ENCODE results near the gene NPC1L1.

Gene NPC1L1, protein sequence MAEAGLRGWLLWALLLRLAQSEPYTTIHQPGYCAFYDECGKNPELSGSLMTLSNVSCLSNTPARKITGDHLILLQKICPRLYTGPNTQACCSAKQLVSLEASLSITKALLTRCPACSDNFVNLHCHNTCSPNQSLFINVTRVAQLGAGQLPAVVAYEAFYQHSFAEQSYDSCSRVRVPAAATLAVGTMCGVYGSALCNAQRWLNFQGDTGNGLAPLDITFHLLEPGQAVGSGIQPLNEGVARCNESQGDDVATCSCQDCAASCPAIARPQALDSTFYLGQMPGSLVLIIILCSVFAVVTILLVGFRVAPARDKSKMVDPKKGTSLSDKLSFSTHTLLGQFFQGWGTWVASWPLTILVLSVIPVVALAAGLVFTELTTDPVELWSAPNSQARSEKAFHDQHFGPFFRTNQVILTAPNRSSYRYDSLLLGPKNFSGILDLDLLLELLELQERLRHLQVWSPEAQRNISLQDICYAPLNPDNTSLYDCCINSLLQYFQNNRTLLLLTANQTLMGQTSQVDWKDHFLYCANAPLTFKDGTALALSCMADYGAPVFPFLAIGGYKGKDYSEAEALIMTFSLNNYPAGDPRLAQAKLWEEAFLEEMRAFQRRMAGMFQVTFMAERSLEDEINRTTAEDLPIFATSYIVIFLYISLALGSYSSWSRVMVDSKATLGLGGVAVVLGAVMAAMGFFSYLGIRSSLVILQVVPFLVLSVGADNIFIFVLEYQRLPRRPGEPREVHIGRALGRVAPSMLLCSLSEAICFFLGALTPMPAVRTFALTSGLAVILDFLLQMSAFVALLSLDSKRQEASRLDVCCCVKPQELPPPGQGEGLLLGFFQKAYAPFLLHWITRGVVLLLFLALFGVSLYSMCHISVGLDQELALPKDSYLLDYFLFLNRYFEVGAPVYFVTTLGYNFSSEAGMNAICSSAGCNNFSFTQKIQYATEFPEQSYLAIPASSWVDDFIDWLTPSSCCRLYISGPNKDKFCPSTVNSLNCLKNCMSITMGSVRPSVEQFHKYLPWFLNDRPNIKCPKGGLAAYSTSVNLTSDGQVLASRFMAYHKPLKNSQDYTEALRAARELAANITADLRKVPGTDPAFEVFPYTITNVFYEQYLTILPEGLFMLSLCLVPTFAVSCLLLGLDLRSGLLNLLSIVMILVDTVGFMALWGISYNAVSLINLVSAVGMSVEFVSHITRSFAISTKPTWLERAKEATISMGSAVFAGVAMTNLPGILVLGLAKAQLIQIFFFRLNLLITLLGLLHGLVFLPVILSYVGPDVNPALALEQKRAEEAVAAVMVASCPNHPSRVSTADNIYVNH (N-terminal part only)

DNA sequence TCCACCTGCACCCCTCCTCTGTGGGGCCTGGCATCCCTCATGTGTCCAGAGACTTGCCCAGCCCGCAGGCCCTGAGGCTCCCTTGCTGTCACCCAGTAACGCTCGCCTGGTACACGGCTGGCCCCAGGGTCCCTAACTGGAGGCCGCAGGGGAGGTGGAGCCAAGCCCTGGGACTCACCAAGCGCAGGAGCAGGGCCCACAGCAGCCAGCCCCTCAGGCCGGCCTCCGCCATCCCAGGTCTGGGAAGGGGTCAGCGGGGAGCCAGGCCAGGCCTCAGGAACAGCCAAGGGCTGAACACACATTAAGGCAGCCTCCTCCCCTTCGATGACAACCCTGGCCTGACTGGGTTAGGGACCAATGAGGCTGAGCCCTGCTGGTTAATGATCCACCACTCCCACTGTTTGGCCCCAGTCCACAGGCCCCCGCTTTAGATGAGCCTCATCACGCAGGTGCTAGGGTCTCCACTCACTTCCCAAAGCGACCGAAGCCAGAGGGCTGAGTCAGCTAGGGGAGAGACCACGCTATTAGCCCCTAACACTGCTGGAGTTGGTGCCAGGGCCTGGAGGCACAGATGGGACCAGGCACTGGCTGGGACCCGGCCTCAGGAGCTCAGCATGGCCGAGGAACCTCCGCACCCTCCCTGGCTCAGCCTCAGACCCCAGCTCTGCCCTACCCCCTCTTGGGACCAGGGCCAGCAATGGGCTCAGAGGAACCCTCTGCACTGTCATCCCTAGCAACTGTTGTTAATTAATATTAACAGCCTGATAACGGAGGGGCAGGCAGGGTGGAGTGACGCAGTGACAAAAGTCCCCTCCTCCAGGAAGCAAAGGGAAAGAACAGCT is at the start of gene NPC1L1:
NPC1L1 (minus strand) TSS at position 303 of the 842 bp plus-strand sequence; CDS start at position 232, 71 bp downstream.
- no peak within 1 kb of the TSS for H3K4me3 ChIP-seq (ENCODE audit: low read depth, low read length)
- no peak for DNase-seq (ENCODE audit: low read depth)

DNA sequence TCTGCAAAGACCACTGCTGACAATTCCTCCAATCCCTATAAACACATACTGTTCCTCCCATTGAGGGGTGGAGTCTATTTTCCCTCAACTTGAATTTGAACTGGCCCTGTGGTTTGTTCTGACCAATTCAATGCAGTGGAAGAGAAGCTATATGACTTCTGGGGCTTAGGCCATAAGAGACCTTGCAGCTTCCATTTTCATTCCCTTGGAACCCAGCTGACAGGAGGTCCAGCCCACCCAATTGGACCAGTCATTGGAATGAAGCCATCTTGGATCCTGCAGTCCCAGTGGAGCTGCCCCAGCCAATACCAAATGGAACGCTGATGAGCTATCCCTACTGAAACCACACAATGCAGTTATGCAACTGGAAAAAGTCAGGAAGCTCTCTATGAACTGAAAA is 49.8 kb upstream of the NPC1L1 start:
- H3K4me3 ChIP-seq (ENCODE audit: low read depth, low read length) = no peak overlapping the region
- DNase-seq (ENCODE audit: low read depth) = no peak

DNA sequence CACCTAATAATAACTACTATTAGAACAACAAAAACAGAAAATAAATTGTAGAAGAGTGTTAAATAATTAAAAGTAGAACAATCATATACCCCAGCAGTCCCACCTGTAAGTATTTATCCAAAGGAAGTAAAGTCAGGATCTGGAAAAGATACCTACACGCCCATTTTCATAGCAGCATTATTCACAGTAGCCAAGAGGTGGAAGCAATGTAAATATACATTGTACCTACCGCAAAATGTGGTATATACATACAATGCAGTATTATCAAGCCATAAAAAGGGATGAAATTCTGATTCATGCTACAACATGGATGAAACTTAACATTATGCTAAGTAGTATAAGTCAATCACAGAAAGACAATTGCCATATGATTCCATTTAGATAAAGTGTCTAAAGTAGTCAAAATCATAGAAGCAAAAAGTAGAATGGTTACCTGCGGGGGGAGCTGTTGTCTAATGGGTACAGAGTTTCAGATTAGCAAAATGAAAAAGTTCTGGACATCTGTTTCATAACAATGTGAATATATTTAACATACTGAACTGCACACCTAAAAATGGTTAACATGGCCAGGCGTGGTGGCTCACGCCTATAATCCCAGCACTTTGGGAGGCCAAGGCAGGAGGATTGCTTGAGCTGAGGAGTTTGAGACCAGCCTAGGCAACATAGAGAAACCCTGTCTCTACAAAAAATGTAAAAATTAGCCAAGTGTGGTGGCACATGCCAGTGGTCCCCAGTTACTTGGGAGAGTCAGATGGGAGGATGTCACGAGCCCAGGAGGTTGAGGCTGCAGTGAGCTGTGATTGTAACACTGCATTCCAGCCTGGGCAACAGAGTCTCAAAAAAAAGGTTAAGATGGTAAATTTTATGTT is 46.9 kb upstream of the NPC1L1 start:
- H3K4me3 ChIP-seq (ENCODE audit: low read depth, low read length) = no peak overlapping the region
- DNase-seq (ENCODE audit: low read depth) = peak; percentile 16

DNA sequence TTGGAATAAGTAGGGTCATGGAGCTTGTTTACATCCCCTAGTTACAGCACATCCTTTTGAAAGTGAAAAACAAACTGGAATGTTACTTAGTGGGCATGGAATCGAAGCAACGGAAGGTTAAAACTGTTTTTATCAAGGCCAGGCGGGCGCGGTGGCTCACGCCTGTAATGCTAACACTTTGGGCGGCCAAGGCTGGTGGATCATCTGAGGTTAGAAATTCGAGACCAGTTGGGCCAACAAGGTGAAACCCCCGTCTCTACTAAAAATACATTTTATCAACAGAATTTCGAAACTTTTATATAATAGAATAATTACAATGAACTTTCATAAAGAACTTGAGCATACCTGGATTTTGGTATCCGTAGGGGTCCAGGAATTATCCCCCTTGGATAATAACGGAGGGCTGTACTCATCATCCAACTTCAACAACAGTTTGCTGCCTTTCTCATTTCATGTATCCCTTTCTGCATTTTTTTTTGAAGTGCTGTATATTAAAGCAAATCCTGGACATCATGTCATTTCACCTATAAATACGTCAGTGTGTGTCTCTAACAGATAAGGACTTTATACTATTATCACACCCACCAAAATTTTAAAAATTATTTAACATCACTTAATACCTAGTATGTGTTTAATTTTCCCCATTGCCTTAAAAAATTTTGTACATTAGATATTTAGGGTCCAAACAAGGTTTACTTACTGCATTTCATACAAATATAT is 42.2 kb upstream of the NPC1L1 start:
- H3K4me3 ChIP-seq (ENCODE audit: low read depth, low read length) = peak overlapping the region; percentile 96
- no peak for DNase-seq (ENCODE audit: low read depth)

DNA sequence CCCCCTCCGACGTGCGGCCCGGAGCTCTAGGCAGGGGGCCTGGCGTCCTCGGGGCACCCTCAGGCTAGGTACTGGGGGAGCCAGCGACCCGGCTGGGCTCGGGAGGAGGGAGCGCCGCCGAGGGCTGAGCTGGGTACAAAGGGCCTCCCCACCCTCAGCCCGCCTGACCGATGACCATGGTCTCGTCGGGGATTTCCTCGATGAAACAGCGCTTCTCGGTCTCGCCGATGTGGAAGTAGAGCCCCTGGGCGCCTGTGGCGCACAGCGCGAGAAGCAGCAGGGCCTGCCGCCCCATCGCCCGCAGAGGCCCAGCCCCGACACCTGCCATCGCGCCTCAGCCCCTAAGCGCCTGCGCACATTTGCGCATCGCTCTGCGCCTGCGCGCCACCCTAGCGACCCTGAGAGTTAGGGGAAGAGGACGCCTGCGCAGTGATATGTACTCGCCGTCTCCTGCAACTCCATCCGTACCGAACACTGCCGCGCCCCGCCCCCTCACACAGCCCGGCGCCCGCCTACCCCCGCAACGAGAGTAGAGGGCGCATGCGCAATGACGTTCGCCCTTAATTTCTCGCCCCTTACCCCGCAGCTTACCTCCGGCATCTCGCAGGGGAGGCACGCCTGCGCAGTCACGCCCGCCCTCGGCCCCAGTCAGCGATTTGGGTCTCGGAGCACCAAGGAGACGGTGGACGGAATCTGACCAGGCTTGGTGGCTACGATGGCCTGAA is 40.9 kb upstream of the NPC1L1 start, which contains the start of gene TMED4:
TMED4 (minus strand) TSS at position 353 of the 725 bp plus-strand sequence; CDS start at position 328, 25 bp downstream.
- peak within 1 kb of the TSS; percentile 96 for H3K4me3 ChIP-seq (ENCODE audit: low read depth, low read length)

DNA sequence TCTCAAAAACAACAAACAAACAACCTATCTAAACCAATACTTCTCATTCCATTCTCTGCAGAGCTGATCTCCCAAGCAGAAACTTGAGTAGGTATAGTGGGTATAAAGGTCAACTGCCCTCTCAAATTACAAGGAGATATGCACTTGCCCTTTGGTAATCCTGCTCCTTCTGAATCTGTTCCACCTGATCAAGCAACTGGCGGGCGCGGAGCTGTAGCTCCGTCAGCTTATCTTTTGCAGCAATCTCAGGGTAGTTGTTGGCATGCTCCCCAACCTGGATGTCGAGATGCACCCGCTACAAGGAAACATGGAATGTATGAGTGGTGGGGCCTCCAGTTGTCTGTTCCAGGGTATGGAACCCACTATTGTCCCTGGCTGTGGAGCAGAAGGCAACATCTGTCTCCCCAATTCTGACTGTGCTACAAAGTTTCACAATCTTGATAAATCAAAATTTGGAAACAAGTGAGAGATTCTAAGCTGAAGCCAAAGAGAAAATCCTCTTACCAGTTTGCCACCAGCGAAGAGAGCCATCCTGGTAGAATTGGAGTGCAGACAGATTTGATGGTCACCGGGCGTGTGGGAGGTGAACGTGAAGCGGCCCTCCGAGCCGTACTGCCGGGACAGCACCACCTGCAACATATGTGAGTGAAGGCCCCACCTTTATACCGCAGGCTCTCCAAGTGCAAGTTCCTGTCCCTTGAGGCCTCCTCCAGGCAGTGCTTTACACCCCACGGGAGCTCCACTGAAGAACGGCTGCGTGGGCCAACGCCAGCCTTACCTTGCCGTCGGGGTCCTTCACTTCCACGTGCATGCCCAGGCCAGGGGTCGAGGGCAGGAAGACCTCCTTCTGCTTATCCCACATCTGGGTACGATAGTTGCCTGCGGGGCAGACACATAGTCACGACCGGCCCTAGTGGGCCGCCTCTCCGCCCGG is 40.1 kb upstream of the NPC1L1 start:
- peak overlapping the region; percentile 96 for H3K4me3 ChIP-seq (ENCODE audit: low read depth, low read length)
- DNase-seq (ENCODE audit: low read depth) = no peak

More for the DNA sequence above, 40.9 kb upstream of the NPC1L1 start, which contains the start of gene TMED4:
- peak; percentile 93 for DNase-seq (ENCODE audit: low read depth)

DNA sequence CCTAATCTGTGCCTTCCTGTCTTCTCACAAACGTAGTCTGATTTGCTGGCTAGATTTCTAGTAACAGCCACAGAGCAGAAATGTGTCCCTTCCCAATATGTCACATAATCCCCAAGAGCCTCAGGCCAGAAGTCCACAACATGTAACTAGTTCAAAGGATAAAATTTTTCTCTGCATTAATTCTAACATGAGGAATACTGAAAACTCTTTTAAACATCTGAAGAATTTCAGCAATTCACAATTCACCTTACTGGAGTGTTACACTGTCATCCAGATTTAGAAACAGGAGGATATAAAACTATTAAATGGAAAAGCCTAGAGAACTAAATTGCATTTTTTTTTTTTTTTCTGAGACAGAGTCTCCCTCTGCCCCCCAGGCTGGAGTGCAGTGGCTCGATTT is 35.1 kb upstream of the NPC1L1 start:
- H3K4me3 ChIP-seq (ENCODE audit: low read depth, low read length) = no peak overlapping the region
- no peak for DNase-seq (ENCODE audit: low read depth)

DNA sequence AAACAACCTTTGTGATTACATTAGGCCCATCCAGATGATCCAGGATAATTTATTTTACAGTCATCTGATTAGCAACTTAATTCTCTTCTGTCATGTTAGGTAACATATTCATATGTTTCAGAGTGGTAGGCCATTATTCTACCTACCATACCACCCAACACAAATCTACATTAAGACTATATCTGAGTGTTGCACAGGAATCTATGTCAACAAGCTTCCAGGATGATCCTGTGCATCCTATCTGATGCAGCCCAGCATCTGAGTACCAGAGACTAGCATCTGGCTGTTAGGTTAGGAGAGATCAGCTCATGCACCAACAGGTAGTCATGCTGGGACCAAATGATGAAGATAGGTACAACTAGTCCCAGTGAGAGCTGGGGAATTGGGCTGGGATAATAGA is 33.9 kb upstream of the NPC1L1 start:
- H3K4me3 ChIP-seq (ENCODE audit: low read depth, low read length) = no peak overlapping the region
- DNase-seq (ENCODE audit: low read depth) = no peak

DNA sequence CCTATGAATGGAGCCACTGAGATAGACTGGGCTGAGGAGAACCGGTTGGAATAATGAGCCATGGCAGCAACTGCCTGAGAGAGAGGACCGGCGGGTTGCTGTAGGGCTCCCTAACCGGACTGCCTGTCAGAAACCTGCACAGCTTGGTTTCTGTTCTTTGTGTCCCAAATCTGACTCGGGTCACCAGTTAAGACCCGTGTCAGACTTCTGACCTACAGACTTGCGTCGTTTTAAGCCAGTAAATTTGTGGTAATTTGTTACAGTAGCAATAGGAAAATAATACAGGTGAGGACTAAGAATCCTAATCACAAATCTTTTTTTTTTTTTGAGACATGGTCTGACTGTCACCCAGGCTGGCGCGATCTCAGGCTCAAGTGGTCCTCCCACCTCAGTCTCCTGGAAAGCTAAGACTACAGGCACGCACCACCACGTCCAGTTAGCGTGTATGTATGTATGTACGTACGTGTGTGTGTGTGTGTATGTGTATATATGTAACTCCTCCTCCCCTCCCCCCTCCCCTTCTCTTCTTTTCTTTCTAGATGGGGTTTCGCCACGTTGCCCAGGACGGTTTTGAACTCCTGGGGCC is 33.2 kb upstream of the NPC1L1 start:
- no peak for DNase-seq (ENCODE audit: low read depth)
- H3K4me3 ChIP-seq (ENCODE audit: low read depth, low read length) = peak overlapping the region; percentile 98

DNA sequence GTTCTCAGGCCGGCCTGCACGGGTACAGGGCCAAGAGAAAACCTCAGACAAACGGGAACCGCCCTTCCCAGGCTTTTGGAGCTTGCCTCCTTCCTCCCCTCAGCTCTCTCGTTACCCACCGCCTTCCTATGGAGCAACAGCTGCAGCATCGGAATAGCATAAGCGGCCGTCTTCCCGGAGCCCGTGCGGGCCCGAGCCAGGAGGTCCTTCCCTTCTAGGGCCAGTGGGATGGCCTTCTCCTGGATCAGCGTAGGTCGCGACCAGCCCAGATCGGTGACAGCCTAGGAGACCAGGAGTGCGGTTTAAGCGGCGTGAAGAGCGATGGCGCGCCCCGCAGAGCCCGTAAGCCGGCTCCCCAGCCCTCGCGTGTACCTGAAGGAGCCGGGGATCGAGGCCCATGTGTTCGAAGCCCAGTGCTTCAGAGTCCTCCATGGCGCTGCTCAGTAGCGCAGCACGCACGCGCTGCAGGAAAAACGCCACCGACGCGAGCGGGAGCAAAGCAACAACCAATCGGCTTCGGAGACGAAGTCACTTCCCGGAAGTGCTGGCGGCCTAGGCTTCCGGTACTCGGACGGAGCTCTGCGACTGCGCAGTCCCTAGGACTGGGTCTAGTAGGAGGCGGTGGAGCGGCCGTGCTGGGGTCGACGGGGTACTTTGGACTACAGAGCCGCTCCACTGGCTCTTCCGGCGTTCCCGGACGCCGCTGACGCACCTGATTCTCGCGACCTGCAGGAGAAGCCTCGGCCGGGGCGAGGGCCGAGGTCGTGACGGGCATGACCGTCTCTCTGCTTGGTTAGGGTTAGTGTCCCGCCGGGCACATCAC is 32.5 kb upstream of the NPC1L1 start, which contains the start of gene DDX56:
DDX56 (minus strand) TSS at position 445 of the 823 bp plus-strand sequence; CDS start at position 432, 13 bp downstream.
- peak within 1 kb of the TSS; percentile 98 for H3K4me3 ChIP-seq (ENCODE audit: low read depth, low read length)
- peak; percentile 73 for DNase-seq (ENCODE audit: low read depth)

DNA sequence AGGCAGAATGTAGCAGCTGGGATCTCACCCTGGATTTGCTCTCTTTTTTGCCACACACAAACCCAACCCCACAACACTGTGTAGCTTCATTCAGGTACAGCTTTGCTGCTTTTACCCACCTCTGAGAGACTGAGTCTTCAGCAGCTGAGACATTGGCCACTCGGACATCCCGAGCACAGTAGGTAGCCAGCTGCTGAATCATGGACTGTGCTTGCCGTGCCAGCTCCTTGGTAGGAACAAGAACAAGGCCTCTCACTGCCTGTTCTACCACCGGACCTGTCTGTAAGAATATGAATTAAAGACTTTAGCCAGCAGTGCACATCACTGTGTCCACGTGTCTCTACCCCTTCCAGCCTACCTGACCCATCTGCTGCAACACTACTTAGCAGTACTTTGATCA is 31.6 kb upstream of the NPC1L1 start:
- H3K4me3 ChIP-seq (ENCODE audit: low read depth, low read length) = peak overlapping the region; percentile 98
- no peak for DNase-seq (ENCODE audit: low read depth)

DNA sequence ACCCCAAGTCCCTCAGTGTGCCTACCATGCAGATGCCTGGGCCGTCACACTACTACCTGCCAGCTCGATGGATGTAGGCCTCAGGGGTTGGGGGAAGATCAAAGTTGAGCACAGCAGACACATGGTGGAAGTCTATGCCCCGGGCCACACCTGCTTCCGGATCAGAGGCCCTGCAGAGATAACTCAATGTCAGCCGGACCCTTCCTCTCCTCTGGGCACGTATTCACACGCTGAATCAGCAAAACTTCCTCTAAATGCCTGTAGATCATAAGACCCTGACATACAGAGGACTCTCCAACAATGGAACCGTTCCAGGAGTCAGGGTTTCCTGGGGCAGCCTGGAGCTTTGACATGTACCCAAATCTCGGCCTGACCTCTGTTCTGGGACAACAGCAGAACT is 28.8 kb upstream of the NPC1L1 start:
- H3K4me3 ChIP-seq (ENCODE audit: low read depth, low read length) = no peak overlapping the region
- DNase-seq (ENCODE audit: low read depth) = no peak

DNA sequence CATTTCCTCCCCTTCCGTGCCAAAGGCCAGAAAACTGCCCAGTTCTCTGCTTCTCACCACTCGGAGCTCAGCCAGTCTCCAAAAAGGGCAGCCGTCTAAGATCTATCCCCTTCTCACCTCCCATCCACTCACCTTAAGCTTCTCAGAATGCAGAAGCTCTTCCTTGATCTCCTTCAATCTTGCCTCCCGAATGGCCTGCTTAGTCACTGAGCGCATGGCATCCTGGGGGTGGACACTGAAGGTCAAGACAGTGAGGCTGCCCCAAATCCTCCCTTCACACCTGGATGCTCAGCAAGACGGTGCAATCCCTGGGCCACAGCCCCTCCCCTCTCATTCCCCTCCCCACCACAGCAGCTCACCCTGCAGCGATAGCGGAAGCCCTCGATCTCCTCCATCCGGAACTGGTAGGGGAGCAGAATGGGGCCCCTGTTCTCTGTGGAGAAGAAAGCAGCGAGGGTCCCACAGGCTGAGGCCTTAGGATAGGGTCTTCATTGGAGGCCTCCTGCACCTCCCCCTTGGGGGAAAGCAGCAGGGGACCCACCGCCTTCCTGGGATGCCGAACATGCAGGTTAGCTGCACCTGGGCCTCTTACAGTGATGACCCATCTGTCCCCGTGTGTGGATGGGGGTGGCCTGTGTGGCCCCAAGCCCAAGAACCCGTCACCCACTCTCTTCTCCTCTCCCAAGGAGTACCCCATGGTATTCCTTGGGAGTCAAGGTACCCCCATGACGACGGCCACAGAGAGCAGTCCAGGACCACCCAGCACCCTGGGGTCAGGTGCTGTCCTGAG is 27.8 kb upstream of the NPC1L1 start:
- DNase-seq (ENCODE audit: low read depth) = no peak
- no peak overlapping the region for H3K4me3 ChIP-seq (ENCODE audit: low read depth, low read length)
